HG02623 (cell line): Measurements from ENCODE around the gene MYOC.
"Not testable (repeated sequence)": the region's sequence is repeated elsewhere in the genome, so short reads cannot be mapped to it uniquely, and the experiment has no call there.

ENCODE experiments used
- ATAC-seq: cut with Tn5 transposase; IDR thresholded peaks from one replicate; pipeline ENCODE4 v1.9.1; 2021; ENCODE audit warnings: moderate library complexity; ENCODE audit not compliant: unreplicated experiment

MYOC gene

GRCh38 chr1:171652234-171652822 is at the start of gene MYOC:
Gene MYOC, minus strand, starts transcription at chr1:171652688. Its CDS starts 77 bp downstream, at chr1:171652611.
- no peak for ATAC-seq

DNA sequence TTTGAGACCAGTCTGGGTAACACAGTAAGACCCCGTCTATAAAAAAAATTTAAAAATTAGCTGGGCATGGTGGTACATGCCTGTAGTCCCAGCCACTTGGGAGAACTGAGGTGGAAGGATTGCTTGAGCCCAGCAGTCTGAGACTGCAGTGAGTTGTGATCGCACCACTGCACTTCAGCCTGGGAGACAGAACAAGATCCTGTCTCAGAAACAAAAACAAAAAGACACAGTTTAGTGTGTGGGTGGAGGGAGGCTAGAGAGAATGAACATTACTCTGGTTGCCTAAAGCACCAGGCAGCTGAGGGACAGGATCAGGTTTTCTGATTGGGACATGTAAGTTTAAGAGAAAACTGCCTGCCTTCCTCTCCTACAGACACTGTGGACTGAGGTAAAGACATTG is 47.0 kb upstream of the MYOC start:
- no peak for ATAC-seq

DNA sequence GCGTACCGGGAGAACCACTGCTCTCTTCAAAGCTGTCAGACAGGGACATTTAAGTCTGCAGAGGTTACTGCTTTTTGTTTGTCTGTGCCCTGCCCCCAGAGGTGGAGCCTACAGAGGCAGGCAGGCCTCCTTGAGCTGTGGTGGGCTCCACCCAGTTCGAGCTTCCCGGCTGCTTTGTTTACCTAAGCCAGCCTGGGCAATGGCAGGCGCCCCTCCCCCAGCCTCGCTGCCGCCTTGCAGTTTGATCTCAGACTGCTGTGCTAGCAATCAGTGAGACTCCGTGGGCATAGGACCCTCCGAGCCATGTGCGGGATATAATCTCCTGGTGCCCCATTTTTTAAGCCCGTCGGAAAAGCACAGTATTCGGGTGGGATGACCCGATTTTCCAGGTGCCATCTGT is 43.3 kb upstream of the MYOC start:
- not testable (repeated sequence) for ATAC-seq

DNA sequence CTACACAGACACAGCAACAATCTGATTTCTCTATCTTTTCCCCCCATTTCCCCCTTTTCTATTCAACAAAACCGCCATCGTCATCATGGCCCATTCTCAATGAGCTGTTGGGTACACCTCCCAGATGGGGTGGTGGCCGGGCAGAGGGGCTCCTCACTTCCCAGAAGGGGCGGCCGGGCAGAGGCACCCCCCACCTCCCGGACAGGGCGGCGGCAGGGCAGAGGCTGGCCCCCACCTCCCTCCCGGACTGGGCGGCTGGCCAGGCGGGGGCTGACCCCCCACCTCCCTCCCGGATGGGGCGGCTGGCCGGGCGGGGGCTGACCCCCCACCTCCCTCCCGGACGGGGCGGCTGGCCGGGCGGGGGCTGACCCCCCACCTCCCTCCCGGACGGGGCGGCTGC is 41.1 kb upstream of the MYOC start:
- not testable (repeated sequence) for ATAC-seq

DNA sequence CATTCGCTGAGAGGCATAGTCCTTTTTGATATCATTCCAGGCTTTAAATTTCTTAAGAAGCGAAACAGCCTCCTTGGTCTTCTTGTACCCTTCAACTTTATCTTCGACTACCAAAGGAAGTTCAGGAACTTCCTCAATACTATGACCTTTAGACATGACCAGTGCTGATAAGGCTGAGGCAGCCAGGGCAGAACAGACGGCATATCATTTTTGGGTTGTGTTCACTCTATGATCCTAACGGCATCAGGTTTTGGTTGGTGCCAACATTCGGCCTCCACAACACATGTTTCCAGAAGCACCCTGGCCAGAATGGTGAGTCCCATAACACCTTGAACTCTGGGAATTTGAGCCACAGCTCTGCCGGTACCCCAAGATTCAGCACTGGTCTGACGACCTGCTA is 31.4 kb upstream of the MYOC start:
- ATAC-seq: no peak

DNA sequence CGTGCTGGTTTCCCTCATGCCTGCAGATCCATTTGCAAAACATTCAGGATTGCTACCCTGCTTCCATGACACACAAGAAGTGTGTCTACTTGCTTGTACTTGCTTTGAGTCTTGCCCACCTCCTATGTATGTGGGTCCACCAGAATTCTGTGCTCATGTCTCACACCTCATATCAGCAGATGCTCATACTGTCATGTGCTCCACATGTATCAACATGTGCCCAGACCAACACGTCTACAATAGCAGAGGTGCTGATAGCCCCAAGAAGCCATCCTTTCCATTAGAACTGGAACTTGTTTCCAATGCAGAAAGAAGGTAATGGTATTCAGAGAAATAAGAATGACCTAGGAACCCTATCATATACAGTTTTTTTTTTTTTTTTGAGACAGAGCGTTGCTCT is 27.9 kb upstream of the MYOC start:
- ATAC-seq: no peak

DNA sequence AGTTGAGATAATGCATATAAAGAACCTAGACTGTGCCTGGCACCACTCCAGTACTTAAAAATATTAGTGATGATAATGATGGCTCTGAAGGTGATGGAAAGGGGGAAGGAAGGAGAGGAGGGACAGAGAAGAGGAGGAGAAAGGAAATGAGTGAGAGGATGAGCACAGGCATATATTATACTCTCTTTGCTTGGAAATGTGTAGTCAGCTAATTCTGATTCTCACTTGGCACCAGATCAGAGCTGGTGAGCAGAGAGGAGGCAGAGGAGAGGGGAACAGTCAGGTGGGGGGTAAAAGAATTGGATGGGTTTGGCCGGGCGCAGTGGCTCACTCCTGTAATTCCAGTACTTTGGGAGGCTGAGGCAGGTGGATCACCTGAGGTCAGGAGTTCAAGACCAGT is 24.3 kb upstream of the MYOC start:
- ATAC-seq: no peak

DNA sequence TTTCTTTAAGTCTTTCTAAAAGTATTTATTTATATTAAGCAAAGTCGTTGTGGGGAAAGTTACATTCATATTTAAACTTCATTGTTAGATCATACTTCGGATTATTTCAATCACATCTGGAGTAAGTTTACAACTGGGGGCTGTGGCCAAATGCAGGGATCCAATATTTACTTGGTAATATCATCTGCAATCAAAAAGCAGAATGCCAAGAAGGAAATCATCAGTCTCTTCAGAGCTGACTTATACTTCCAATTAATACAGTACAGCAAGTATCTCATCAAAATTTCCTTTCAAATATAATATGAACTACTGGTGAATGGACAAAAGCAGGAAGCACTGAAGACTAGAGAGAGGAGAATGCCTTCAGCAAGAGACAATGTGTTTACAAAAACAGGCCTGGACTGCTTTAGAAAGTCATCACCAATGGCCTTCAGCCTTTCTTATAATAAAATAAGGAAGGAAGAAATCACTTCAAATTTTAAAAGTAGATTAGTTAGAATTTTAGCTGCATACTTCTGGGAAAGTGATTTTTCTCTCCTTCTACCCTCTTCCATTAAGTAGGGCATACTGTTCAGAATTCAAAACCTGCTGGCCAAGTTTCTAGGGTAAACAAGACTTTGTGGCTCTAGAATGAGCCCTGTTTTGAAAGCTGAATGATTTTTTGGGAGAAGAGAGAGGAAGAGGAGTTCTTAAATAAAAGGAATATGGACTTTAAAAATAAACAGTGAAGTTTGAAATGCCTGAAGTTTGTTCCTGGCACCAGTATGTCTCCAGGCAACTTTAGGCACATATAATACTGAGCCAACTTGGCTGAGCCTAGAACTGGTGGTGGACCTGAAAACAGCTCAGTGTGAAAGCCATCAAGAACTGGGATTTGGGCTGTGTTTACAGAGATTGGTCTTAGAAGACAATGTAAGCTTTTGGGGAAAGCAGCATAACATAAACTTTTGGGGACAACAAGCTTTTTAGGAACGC is 22.2 kb upstream of the MYOC start:
- ATAC-seq: no peak

DNA sequence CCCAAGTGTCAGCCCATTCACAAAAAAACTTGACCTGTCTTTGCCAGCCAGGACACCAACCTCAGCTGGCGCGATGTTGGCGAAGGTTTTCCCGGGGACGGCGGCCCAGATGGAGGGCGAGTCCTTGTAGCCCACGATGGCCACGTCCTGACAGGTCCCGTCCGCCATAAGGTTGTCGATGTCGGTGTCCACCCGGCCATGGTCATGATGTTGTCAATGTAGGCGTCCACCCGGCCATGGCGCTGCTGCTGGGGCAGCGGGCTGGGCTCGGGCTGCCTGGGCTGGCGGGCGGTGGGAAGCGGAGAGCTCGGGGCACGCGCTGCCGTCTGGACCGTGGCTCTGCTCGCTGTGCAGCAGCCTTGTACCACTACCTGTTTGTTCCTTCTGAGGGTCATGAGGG is 18.3 kb upstream of the MYOC start:
- no peak for ATAC-seq

- ATAC-seq: no peak
Observed at GRCh38 chr1:171668372-171668771, 15.9 kb upstream of the MYOC start.

- ATAC-seq: no peak
Observed at GRCh38 chr1:171666114-171666769, 13.8 kb upstream of the MYOC start.

- no peak for ATAC-seq
Observed at GRCh38 chr1:171664976-171665375, 12.5 kb upstream of the MYOC start.

DNA sequence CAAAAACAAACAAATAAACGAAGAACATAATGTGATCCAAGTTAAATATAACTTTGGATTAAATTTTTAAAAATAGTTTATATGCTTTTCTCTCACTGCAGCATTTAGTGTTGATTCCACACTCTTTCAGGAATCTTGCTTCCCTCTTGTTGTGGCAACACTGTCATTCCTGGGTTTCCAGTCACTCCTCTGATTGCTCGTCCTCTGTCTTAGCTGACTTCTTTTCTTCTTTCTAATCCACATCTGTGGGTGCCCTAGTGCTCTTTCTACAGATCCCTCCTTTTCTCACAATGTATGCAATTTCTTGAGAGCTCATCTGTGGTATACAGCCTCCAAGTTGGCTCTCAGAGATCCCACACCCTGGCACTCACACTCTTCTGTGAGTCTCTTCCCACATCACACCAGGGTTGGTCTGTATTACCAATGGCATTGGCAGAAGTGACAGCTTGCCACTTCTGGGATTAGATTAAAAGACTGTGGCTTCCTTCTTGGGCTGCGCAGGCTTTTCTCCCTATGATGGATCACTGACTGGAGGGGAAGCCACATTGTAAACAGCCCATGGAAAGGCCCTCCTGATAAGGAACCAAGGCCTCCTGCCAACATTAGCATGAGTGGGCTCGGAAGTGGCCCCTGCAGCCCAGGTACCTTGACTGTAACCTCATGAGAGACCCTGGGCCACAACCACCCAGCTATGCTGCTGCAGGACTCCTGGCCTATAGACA is 11.5 kb upstream of the MYOC start:
- no peak for ATAC-seq

- ATAC-seq: no peak
Observed at GRCh38 chr1:171663036-171663853, 10.8 kb upstream of the MYOC start.

GRCh38 chr1:171661076-171661650 is 8.7 kb upstream of the MYOC start:
- no peak for ATAC-seq

GRCh38 chr1:171656206-171656605 is 3.7 kb upstream of the MYOC start:
- not testable (repeated sequence) for ATAC-seq

DNA sequence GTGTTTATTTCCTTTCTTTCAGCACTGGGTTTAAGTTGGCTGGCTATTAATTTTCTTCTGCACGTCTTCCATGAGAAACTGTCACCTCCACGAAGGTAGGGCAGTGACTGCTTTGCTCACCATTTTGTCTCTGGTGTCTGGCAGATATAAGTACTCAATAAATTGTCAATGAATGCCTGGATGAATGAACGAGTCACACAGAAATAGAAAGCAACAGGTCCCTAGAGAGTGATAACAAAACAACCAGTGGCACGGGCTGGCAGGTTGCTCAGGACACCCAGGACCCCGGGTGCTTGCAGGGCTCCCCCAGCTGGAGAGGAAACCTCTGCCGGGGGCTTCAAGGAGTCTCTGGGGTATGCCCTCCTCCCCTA is 3.2 kb upstream of the MYOC start:
- ATAC-seq: no peak

GRCh38 chr1:171654942-171655745 is 2.7 kb upstream of the MYOC start:
- ATAC-seq: no peak
